ENCODE measurements around the gene RPS6KA1.

DNA sequence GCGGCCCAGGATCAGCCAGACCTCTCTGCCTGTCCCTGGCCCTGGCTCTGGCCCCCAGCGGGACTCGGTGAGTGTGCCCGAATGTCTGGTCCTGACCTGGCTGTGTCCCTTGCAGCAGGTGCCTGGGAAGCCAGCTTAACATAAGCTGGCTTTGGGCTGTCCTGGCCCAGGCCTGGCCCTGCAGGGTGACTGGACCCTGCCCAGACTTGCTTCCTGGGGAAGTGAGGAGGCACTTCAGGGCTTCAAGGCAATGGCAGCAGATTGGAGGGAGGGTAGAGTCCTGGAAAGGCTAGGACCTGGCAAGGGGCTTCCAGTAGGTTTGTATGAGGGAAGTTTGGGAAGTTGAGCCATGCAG lies 16.4 kb downstream of the RPS6KA1 start:
- TF ChIP-seq, protein P1, sequence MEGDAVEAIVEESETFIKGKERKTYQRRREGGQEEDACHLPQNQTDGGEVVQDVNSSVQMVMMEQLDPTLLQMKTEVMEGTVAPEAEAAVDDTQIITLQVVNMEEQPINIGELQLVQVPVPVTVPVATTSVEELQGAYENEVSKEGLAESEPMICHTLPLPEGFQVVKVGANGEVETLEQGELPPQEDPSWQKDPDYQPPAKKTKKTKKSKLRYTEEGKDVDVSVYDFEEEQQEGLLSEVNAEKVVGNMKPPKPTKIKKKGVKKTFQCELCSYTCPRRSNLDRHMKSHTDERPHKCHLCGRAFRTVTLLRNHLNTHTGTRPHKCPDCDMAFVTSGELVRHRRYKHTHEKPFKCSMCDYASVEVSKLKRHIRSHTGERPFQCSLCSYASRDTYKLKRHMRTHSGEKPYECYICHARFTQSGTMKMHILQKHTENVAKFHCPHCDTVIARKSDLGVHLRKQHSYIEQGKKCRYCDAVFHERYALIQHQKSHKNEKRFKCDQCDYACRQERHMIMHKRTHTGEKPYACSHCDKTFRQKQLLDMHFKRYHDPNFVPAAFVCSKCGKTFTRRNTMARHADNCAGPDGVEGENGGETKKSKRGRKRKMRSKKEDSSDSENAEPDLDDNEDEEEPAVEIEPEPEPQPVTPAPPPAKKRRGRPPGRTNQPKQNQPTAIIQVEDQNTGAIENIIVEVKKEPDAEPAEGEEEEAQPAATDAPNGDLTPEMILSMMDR (IDR thresholded peaks at IDR 0.05; ENCODE audit: low read length) = no peak
- TF ChIP-seq EZH2 (optimal IDR thresholded peaks at IDR 0.05; ENCODE audit: low read depth, low read length) = no peak

Measured in MM.1S (cell line).